Measurements from ENCODE around the gene NBPF11. TPM values are rescaled to one million over a fixed set of nuclear protein-coding genes. Genes with fewer than 3 reads are reported as not detected.

NBPF11 gene
- total RNA-seq, 2 donors from 2014 or later: 5.2 to 8.2 TPM

- Histone ChIP-seq H3K27me3 (no peaks in the 10 kb centered on the region), H3K9ac (ENCODE audit: low read depth in 2 of 2, low read length in 2 of 2) (no peak overlapping the region), H3K9me3 (no peaks in the 10 kb centered on the region), H3K27ac (no peak overlapping the region), H3K4me3 (no peak overlapping the region), H3K4me1 (no peaks in the 10 kb centered on the region), H3K36me3 (no peaks in the 10 kb centered on the region)
- intact Hi-C loops (cut with DNase I): no loop called here
- DNase-seq: no peak
- TF ChIP-seq CTCF (IDR thresholded peaks at IDR 0.05): no peak
Measured at GRCh38 chr1:148166558-148167492, 14.7 kb upstream of the NBPF11 start.

GRCh38 chr1:148162363-148162762 lies 10.3 kb upstream of the NBPF11 start:
- intact Hi-C loops (cut with DNase I): no loop called here
- no peak for DNase-seq
- no peak overlapping the region for H3K9ac ChIP-seq (ENCODE audit: low read depth in 2 of 2, low read length in 2 of 2)
- no peaks in the 10 kb centered on the region for H3K36me3 ChIP-seq
- H3K4me3 ChIP-seq: no peak overlapping the region
- no peaks in the 10 kb centered on the region for H3K9me3 ChIP-seq
- no peak overlapping the region for H3K27ac ChIP-seq
- TF ChIP-seq CTCF (IDR thresholded peaks at IDR 0.05): no peak
- H3K27me3 ChIP-seq: no peaks in the 10 kb centered on the region
- no peaks in the 10 kb centered on the region for H3K4me1 ChIP-seq

- no peaks in the 10 kb centered on the region for H3K4me1 ChIP-seq
- H3K27ac ChIP-seq: no peak overlapping the region
- no peak for DNase-seq
- intact Hi-C loops (cut with DNase I): no loop called here
- no peaks in the 10 kb centered on the region for H3K36me3 ChIP-seq
- TF ChIP-seq CTCF (IDR thresholded peaks at IDR 0.05): no peak
- H3K9me3 ChIP-seq: no peaks in the 10 kb centered on the region
- H3K9ac ChIP-seq (ENCODE audit: low read depth in 2 of 2, low read length in 2 of 2): no peak overlapping the region
- H3K27me3 ChIP-seq: no peaks in the 10 kb centered on the region
- H3K4me3 ChIP-seq: no peak overlapping the region
Measured at GRCh38 chr1:148161053-148161901, 9.2 kb upstream of the NBPF11 start.

- Histone ChIP-seq H3K9ac (ENCODE audit: low read depth in 2 of 2, low read length in 2 of 2) (no peak overlapping the region), H3K27ac (no peak overlapping the region), H3K4me1 (no peaks in the 10 kb centered on the region), H3K27me3 (no peaks in the 10 kb centered on the region), H3K4me3 (no peak overlapping the region), H3K36me3 (no peaks in the 10 kb centered on the region), H3K9me3 (no peaks in the 10 kb centered on the region)
- intact Hi-C loops (cut with DNase I): no loop called here
- DNase-seq: no peak
- TF ChIP-seq CTCF (IDR thresholded peaks at IDR 0.05): no peak
Measured at GRCh38 chr1:148160343-148161052, 8.4 kb upstream of the NBPF11 start.

GRCh38 chr1:148160048-148160342 lies 7.9 kb upstream of the NBPF11 start:
- H3K36me3 ChIP-seq: no peaks in the 10 kb centered on the region
- H3K4me3 ChIP-seq: no peak overlapping the region
- no peaks in the 10 kb centered on the region for H3K4me1 ChIP-seq
- H3K9ac ChIP-seq (ENCODE audit: low read depth in 2 of 2, low read length in 2 of 2): no peak overlapping the region
- H3K9me3 ChIP-seq: no peaks in the 10 kb centered on the region
- no peaks in the 10 kb centered on the region for H3K27me3 ChIP-seq
- no peak overlapping the region for H3K27ac ChIP-seq
- intact Hi-C loops (cut with DNase I): no loop called here
- DNase-seq: no peak
- TF ChIP-seq CTCF (IDR thresholded peaks at IDR 0.05): no peak

Measured in colonic mucosa (tissue), 4 donors.